HepG2 (cell line): Measurements from ENCODE around the gene APOD. TPM values are rescaled to one million over a fixed set of nuclear protein-coding genes. Genes with fewer than 3 reads are reported as not detected.

Experiments
- BHLHE40 ChIP-seq: IDR thresholded peaks from 2 replicates; pipeline ENCODE4 v1.6.1; 2011; ENCODE audit warnings: low read length, improper control_type of control experiment
- CAMTA2 ChIP-seq: sonication (generic); formaldehyde crosslinking; IDR thresholded peaks from 2 replicates; pipeline ENCODE4 v1.4.0; 2020; ENCODE audit warnings: mild to moderate bottlenecking, missing genetic modification reagents, borderline replicate concordance
- GFI1 ChIP-seq: sonication (generic); formaldehyde crosslinking; IDR thresholded peaks from 2 replicates; pipeline ENCODE4 v1.5.0; 2020; ENCODE audit warnings: missing genetic modification reagents, mild to moderate bottlenecking, borderline replicate concordance
- SOX6 ChIP-seq, 2 experiments: fragments of 450-650 bp in 1 of 2; sonication (generic) in 1 of 2; formaldehyde crosslinking in 1 of 2; IDR thresholded peaks; 2 replicates each; pipeline versions ENCODE4 v1.4.0 to v1.6.1; 2017 to 2020; ENCODE audit warnings: antibody characterized with exemption in 1 of 2, mild to moderate bottlenecking in 1 of 2, missing genetic modification reagents in 1 of 2
- ZNF317 ChIP-seq: sonication (generic); formaldehyde crosslinking; IDR thresholded peaks from 2 replicates; pipeline ENCODE4 v1.5.0; 2020; ENCODE audit warnings: mild to moderate bottlenecking, missing genetic modification reagents
- ZNF546 ChIP-seq: sonication (generic); formaldehyde crosslinking; conservative IDR thresholded peaks from 2 replicates; pipeline ENCODE4 v1.8.1; 2023; ENCODE audit warnings: mild to moderate bottlenecking, missing genetic modification reagents
- ZNF558 ChIP-seq: sonication (generic); formaldehyde crosslinking; IDR thresholded peaks from 2 replicates; pipeline ENCODE4 v1.9.0; 2022; ENCODE audit warnings: mild to moderate bottlenecking, missing genetic modification reagents, borderline replicate concordance
- polyA plus RNA-seq, 8 experiments: library from polyadenylated mRNA; depleted of rRNA in 3 of 8; stranded (reverse) in 7 of 8; unstranded in 1 of 8; fragments of >200 nt; fragmentation: Illumina TruSeq in 4 of 8; extraction: Trizol in 4 of 8; gene quantifications; 2 replicates each; pipeline versions ENCODE4 v1.2.1 to v1.2.3, GENCODE V29; 2011 to 2016; ENCODE audit warnings: low read depth in 4 of 8, missing spikeins in 1 of 8, mixed read lengths in 1 of 8; ENCODE audit not compliant: insufficient read depth in 1 of 8
- total RNA-seq, 5 experiments: library from RNA; depleted of rRNA; stranded (reverse); fragments of >200 nt; fragmentation: Illumina TruSeq; extraction: Trizol; gene quantifications; 2 replicates each; pipeline ENCODE4 v1.2.3, GENCODE V29; 2016; ENCODE audit warnings: low read depth in 1 of 5
- TF ChIP-seq, protein P1 (sequence below): sonication (generic); formaldehyde crosslinking; IDR thresholded peaks from 2 replicates; pipeline ENCODE4 v1.4.0; 2020; ENCODE audit warnings: missing genetic modification reagents, borderline replicate concordance
- TF ChIP-seq, protein P2 (sequence below): fragments of 450-650 bp; IDR thresholded peaks from 2 replicates; pipeline ENCODE4 v1.6.1; 2017
- TF ChIP-seq, protein P3 (sequence below): sonication (generic); formaldehyde crosslinking; IDR thresholded peaks from 2 replicates; pipeline ENCODE4 v1.4.0; 2020; ENCODE audit warnings: missing genetic modification reagents
- TF ChIP-seq, protein P4 (sequence below): sonication (generic); formaldehyde crosslinking; IDR thresholded peaks from 2 replicates; pipeline ENCODE4 v1.4.0; 2020; ENCODE audit warnings: mild to moderate bottlenecking, missing genetic modification reagents
- TF ChIP-seq, protein P5 (sequence below): sonication (generic); formaldehyde crosslinking; IDR thresholded peaks from 2 replicates; pipeline ENCODE4 v1.4.0; 2020; ENCODE audit warnings: missing genetic modification reagents, borderline replicate concordance

APOD gene
- total and polyA plus RNA-seq, 2 of the 13 experiments (the other 11 are each of a cell fraction or from before 2014, with no cell fraction given) = not detected

DNA sequence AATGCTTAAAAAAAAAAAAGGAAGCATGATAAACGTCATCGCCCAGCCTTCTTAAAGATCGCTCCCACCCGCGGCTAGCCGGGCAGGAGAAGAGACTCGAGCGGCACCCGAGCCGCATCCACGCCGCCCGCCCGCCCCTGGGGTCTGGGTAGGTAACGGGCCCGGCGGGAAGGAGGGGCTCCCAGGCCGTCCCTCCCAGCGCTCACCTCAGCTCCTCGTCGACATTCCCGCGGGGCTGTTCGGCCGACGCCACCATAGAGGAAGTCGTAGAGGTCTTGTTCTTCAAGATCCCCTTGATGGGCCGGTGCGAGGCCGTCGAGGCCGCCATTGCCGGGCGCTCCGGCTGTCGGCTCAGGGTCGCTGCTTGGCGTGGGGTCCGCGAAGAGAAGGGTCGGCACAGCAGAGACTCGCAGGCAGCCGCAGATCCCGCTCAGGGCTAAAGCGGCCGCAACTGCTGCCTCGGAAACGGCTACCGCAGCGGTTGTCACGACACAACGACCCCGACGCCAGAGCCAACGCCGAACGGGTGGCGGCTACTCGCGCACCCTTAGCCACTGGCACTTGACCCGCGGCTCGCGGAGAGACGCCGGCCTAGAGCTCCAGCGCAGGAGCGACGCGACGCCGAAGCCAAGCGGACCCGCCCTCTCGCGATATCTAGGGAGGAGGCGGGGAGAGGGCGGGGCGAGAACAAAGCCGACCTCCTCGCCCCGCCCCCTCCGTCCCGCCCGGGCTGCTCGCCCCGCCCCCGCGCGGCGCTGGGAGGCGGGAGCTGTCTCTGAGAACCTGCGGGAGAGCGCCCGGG is 40.8 kb downstream of the APOD start, which contains the start of gene PPP1R2 (continued):
- TF ChIP-seq, protein P1, sequence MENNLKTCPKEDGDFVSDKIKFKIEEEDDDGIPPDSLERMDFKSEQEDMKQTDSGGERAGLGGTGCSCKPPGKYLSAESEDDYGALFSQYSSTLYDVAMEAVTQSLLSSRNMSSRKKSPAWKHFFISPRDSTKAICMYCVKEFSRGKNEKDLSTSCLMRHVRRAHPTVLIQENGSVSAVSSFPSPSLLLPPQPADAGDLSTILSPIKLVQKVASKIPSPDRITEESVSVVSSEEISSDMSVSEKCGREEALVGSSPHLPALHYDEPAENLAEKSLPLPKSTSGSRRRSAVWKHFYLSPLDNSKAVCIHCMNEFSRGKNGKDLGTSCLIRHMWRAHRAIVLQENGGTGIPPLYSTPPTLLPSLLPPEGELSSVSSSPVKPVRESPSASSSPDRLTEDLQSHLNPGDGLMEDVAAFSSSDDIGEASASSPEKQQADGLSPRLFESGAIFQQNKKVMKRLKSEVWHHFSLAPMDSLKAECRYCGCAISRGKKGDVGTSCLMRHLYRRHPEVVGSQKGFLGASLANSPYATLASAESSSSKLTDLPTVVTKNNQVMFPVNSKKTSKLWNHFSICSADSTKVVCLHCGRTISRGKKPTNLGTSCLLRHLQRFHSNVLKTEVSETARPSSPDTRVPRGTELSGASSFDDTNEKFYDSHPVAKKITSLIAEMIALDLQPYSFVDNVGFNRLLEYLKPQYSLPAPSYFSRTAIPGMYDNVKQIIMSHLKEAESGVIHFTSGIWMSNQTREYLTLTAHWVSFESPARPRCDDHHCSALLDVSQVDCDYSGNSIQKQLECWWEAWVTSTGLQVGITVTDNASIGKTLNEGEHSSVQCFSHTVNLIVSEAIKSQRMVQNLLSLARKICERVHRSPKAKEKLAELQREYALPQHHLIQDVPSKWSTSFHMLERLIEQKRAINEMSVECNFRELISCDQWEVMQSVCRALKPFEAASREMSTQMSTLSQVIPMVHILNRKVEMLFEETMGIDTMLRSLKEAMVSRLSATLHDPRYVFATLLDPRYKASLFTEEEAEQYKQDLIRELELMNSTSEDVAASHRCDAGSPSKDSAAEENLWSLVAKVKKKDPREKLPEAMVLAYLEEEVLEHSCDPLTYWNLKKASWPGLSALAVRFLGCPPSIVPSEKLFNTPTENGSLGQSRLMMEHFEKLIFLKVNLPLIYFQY (CRISPR knock-in tag) = no peak
- TF ChIP-seq ZNF558 = peak; percentile 68; the same call in 1 of the 2 replicates
- no peak for TF ChIP-seq GFI1
- no peak for TF ChIP-seq BHLHE40
- TF ChIP-seq ZNF546 = 0 out of 2 replicates have a peak, but pooled peaks have one; percentile 36
- TF ChIP-seq, protein P2, sequence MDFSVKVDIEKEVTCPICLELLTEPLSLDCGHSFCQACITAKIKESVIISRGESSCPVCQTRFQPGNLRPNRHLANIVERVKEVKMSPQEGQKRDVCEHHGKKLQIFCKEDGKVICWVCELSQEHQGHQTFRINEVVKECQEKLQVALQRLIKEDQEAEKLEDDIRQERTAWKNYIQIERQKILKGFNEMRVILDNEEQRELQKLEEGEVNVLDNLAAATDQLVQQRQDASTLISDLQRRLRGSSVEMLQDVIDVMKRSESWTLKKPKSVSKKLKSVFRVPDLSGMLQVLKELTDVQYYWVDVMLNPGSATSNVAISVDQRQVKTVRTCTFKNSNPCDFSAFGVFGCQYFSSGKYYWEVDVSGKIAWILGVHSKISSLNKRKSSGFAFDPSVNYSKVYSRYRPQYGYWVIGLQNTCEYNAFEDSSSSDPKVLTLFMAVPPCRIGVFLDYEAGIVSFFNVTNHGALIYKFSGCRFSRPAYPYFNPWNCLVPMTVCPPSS = no peak
- TF ChIP-seq, protein P3, sequence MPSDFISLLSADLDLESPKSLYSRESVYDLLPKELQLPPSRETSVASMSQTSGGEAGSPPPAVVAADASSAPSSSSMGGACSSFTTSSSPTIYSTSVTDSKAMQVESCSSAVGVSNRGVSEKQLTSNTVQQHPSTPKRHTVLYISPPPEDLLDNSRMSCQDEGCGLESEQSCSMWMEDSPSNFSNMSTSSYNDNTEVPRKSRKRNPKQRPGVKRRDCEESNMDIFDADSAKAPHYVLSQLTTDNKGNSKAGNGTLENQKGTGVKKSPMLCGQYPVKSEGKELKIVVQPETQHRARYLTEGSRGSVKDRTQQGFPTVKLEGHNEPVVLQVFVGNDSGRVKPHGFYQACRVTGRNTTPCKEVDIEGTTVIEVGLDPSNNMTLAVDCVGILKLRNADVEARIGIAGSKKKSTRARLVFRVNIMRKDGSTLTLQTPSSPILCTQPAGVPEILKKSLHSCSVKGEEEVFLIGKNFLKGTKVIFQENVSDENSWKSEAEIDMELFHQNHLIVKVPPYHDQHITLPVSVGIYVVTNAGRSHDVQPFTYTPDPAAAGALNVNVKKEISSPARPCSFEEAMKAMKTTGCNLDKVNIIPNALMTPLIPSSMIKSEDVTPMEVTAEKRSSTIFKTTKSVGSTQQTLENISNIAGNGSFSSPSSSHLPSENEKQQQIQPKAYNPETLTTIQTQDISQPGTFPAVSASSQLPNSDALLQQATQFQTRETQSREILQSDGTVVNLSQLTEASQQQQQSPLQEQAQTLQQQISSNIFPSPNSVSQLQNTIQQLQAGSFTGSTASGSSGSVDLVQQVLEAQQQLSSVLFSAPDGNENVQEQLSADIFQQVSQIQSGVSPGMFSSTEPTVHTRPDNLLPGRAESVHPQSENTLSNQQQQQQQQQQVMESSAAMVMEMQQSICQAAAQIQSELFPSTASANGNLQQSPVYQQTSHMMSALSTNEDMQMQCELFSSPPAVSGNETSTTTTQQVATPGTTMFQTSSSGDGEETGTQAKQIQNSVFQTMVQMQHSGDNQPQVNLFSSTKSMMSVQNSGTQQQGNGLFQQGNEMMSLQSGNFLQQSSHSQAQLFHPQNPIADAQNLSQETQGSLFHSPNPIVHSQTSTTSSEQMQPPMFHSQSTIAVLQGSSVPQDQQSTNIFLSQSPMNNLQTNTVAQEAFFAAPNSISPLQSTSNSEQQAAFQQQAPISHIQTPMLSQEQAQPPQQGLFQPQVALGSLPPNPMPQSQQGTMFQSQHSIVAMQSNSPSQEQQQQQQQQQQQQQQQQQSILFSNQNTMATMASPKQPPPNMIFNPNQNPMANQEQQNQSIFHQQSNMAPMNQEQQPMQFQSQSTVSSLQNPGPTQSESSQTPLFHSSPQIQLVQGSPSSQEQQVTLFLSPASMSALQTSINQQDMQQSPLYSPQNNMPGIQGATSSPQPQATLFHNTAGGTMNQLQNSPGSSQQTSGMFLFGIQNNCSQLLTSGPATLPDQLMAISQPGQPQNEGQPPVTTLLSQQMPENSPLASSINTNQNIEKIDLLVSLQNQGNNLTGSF (CRISPR knock-in tag) = 0 out of 2 replicates have a peak, but pooled peaks have one; percentile 64
- TF ChIP-seq CAMTA2 (CRISPR knock-in tag) = no peak
- TF ChIP-seq, protein P4, sequence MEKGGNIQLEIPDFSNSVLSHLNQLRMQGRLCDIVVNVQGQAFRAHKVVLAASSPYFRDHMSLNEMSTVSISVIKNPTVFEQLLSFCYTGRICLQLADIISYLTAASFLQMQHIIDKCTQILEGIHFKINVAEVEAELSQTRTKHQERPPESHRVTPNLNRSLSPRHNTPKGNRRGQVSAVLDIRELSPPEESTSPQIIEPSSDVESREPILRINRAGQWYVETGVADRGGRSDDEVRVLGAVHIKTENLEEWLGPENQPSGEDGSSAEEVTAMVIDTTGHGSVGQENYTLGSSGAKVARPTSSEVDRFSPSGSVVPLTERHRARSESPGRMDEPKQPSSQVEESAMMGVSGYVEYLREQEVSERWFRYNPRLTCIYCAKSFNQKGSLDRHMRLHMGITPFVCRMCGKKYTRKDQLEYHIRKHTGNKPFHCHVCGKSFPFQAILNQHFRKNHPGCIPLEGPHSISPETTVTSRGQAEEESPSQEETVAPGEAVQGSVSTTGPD (CRISPR knock-in tag) = no peak; the same call in 1 of the 2 replicates
- TF ChIP-seq ZNF317 (CRISPR knock-in tag) = 0 out of 2 replicates have a peak, but pooled peaks have one; percentile 44
- TF ChIP-seq, protein P5, sequence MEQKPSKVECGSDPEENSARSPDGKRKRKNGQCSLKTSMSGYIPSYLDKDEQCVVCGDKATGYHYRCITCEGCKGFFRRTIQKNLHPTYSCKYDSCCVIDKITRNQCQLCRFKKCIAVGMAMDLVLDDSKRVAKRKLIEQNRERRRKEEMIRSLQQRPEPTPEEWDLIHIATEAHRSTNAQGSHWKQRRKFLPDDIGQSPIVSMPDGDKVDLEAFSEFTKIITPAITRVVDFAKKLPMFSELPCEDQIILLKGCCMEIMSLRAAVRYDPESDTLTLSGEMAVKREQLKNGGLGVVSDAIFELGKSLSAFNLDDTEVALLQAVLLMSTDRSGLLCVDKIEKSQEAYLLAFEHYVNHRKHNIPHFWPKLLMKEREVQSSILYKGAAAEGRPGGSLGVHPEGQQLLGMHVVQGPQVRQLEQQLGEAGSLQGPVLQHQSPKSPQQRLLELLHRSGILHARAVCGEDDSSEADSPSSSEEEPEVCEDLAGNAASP (CRISPR knock-in tag) = 0 out of 2 replicates have a peak, but pooled peaks have one; percentile 25
- TF ChIP-seq SOX6 (IDR thresholded peaks at IDR 0.05) = no peak
- TF ChIP-seq SOX6 (CRISPR knock-in tag; IDR thresholded peaks at IDR 0.05) = peak; percentile 72
